ENCODE measurements around the gene TRIM50.

DNA sequence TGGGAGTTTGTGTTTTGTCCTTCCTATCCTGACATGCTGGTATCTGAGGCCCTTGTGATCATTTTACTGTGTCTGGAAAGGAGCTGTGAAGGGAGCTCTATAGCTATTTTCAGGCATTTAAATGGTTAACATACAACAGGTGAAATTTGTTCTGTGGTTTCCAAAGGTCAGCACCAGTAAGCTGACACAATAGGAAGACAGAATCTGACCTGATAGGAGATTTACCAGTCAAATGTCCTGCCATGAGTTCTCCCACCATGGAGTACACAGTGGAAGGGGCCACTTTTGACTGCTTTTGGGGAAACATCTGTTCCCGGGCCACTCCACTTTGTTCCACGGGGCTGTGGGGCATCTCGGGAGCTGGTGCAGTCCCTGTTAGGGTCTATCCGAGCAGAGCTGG lies 17.7 kb upstream of the TRIM50 start:
- no peak for TF ChIP-seq PHF5A (CRISPR knock-in tag; IDR thresholded peaks at IDR 0.05; ENCODE audit: low read depth, unreplicated experiment)
- TF ChIP-seq U2AF2 (IDR thresholded peaks at IDR 0.05; ENCODE audit: low read depth, low read length): no peak
- TF ChIP-seq SMYD3 (CRISPR knock-in tag; IDR thresholded peaks at IDR 0.05): no peak
